Measurements from ENCODE around the gene NECTIN2. TPM values are rescaled to one million over a fixed set of nuclear protein-coding genes. Genes with fewer than 3 reads are reported as not detected.

Gene NECTIN2
- total RNA-seq, 1 experiment from 2014 or later, result 104 TPM

GRCh38 chr19:44900328-44901244 lies 54.5 kb downstream of the NECTIN2 start:
- peaks cover 9% of the 10 kb centered on the region for H3K4me1 ChIP-seq (ENCODE audit: control insufficient read depth, insufficient read depth, low read length)
- CTCF ChIA-PET, result no interaction called here
- POLR2A ChIA-PET, result interaction anchor here (0.6 kb wide), 1 partner anchor 74 kb away, joined by 3 read pairs; no protein-coding TSS in a partner anchor
- BruUV-seq (replicated peaks), result no TSS peak
- no peak overlapping the region for H3K27ac ChIP-seq (ENCODE audit: low read length)
- TF ChIP-seq SIN3A (IDR thresholded peaks at IDR 0.05; ENCODE audit: borderline replicate concordance, insufficient read depth, low read depth, low read length) (no peak), TCF7L2 (IDR thresholded peaks at IDR 0.05; ENCODE audit: low read depth, low read length) (no peak), POLR2AphosphoS5 (IDR thresholded peaks at IDR 0.05; ENCODE audit: low read depth, low read length) (no peak)
- TF ChIP-seq, protein P1, sequence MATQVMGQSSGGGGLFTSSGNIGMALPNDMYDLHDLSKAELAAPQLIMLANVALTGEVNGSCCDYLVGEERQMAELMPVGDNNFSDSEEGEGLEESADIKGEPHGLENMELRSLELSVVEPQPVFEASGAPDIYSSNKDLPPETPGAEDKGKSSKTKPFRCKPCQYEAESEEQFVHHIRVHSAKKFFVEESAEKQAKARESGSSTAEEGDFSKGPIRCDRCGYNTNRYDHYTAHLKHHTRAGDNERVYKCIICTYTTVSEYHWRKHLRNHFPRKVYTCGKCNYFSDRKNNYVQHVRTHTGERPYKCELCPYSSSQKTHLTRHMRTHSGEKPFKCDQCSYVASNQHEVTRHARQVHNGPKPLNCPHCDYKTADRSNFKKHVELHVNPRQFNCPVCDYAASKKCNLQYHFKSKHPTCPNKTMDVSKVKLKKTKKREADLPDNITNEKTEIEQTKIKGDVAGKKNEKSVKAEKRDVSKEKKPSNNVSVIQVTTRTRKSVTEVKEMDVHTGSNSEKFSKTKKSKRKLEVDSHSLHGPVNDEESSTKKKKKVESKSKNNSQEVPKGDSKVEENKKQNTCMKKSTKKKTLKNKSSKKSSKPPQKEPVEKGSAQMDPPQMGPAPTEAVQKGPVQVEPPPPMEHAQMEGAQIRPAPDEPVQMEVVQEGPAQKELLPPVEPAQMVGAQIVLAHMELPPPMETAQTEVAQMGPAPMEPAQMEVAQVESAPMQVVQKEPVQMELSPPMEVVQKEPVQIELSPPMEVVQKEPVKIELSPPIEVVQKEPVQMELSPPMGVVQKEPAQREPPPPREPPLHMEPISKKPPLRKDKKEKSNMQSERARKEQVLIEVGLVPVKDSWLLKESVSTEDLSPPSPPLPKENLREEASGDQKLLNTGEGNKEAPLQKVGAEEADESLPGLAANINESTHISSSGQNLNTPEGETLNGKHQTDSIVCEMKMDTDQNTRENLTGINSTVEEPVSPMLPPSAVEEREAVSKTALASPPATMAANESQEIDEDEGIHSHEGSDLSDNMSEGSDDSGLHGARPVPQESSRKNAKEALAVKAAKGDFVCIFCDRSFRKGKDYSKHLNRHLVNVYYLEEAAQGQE (IDR thresholded peaks at IDR 0.05; ENCODE audit: insufficient read depth in 1 of 2, low read depth in 2 of 2, low read length in 1 of 2), result no peak
- TF ChIP-seq, protein P2, sequence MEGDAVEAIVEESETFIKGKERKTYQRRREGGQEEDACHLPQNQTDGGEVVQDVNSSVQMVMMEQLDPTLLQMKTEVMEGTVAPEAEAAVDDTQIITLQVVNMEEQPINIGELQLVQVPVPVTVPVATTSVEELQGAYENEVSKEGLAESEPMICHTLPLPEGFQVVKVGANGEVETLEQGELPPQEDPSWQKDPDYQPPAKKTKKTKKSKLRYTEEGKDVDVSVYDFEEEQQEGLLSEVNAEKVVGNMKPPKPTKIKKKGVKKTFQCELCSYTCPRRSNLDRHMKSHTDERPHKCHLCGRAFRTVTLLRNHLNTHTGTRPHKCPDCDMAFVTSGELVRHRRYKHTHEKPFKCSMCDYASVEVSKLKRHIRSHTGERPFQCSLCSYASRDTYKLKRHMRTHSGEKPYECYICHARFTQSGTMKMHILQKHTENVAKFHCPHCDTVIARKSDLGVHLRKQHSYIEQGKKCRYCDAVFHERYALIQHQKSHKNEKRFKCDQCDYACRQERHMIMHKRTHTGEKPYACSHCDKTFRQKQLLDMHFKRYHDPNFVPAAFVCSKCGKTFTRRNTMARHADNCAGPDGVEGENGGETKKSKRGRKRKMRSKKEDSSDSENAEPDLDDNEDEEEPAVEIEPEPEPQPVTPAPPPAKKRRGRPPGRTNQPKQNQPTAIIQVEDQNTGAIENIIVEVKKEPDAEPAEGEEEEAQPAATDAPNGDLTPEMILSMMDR (IDR thresholded peaks at IDR 0.05), result no peak
- H3K36me3 ChIP-seq (ENCODE audit: control insufficient read depth, insufficient read depth, low read length), result peaks cover 9% of the 10 kb centered on the region; the same call in 1 of the 2 replicates
- DNase-seq (ENCODE audit: low read depth, low spot score) (no peak), ATAC-seq (no peak)
- H3K4me3 ChIP-seq (ENCODE audit: low read depth in 2 of 2, low read length in 2 of 2), result no peak overlapping the region
- H3K27me3 ChIP-seq (ENCODE audit: control insufficient read depth, insufficient read depth, low read length), result no peaks in the 10 kb centered on the region
- H3K9me3 ChIP-seq (ENCODE audit: control insufficient read depth, insufficient read depth, low read depth, low read length), result no peaks in the 10 kb centered on the region
- in situ Hi-C loops (cut with HindIII; ENCODE audit: low pct_unique_long_range_greater_than_20kb, low sequenced_read_pairs), result no loop called here
- intact Hi-C loops (cut with micrococcal nuclease; ENCODE audit: unreplicated experiment), result loop anchor here (5.0 kb wide), 1 partner anchor 52 kb away; no protein-coding TSS in a partner anchor

- intact Hi-C loops (cut with micrococcal nuclease; ENCODE audit: unreplicated experiment), result loop anchor here (5.0 kb wide), 1 partner anchor 49 kb away; no protein-coding TSS in a partner anchor
- no TSS peak for BruUV-seq (replicated peaks)
- Histone ChIP-seq H3K36me3 (ENCODE audit: control insufficient read depth, insufficient read depth, low read length) (peaks cover 2% of the 10 kb centered on the region; the same call in 1 of the 2 replicates), H3K27me3 (ENCODE audit: control insufficient read depth, insufficient read depth, low read length) (no peaks in the 10 kb centered on the region), H3K27ac (ENCODE audit: low read length) (no peak overlapping the region), H3K4me3 (ENCODE audit: low read depth in 2 of 2, low read length in 2 of 2) (no peak overlapping the region), H3K4me1 (ENCODE audit: control insufficient read depth, insufficient read depth, low read length) (peaks cover 9% of the 10 kb centered on the region), H3K9me3 (ENCODE audit: control insufficient read depth, insufficient read depth, low read depth, low read length) (no peaks in the 10 kb centered on the region)
- DNase-seq (ENCODE audit: low read depth, low spot score) (no peak), ATAC-seq (no peak)
- in situ Hi-C loops (cut with HindIII; ENCODE audit: low pct_unique_long_range_greater_than_20kb, low sequenced_read_pairs), result no loop called here
- ChIA-PET POLR2A (no interaction called here), CTCF (interaction anchor here (0.6 to 1.1 kb wide), 3 partner anchors 48 to 178 kb away, joined by 4 to 6 read pairs (median 6); no protein-coding TSS in a partner anchor)
- TF ChIP-seq SIN3A (IDR thresholded peaks at IDR 0.05; ENCODE audit: borderline replicate concordance, insufficient read depth, low read depth, low read length) (no peak), POLR2AphosphoS5 (IDR thresholded peaks at IDR 0.05; ENCODE audit: low read depth, low read length) (no peak)
- TF ChIP-seq, protein P2 (IDR thresholded peaks at IDR 0.05), result no peak
- TF ChIP-seq, protein P1 (IDR thresholded peaks at IDR 0.05; ENCODE audit: insufficient read depth in 1 of 2, low read depth in 2 of 2, low read length in 1 of 2), result no peak
Observed at GRCh38 chr19:44903216-44903601, 57.1 kb downstream of the NECTIN2 start.
